Retinal pigment epithelial cell (primary cell): ENCODE data around the gene BBIP1.

Source experiments
- DNase-seq: peaks from one replicate; pipeline ENCODE4 v3.0.0-alpha.2; 2010; ENCODE audit warnings: low read depth
- H3K4me3 ChIP-seq: 2 replicates; pipeline ENCODE4 v1.5.1; 2011; ENCODE audit warnings: mild to moderate bottlenecking, low read length, control low read depth, moderate library complexity
- TF ChIP-seq, protein P1 (sequence below): conservative IDR thresholded peaks from 2 replicates; pipeline ENCODE4 v1.5.1; 2011; ENCODE audit warnings: low read depth, low read length, control low read depth, inconsistent platforms

Gene BBIP1

DNA sequence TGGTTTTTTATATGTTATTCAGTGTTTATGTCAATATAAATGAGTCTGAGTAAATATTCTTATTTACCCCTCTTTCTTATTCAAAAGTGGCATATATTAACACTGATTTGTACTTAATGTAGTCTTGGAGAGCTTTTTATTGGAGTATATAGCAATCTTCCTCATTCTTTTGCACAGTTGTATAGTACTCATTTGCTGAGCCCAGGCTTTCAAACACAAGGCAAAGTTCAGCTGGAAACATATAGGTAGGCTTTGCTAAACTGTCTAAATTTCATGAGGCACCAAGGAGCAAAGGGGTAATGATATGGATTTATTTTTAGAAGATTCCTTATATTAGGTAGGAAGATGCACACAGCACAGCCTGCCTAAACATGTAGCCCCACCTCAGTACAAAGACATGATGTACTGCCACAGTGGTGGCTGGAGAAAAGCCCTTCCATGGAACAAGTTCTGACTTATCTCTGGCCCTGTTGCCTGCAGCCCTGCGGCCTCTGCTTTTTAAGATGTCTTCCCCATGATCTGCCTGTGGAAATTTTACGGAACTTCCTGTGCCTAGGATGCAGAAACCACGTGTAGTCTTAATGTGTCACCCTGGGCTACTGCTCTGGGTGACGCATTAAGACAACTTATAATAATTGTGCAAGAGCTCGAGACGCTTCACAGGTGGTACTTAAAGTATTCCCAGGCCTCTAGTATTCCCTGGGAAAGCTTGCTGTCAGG is 56.9 kb downstream of the BBIP1 start:
- H3K4me3 ChIP-seq, result no peak overlapping the region
- TF ChIP-seq, protein P1, sequence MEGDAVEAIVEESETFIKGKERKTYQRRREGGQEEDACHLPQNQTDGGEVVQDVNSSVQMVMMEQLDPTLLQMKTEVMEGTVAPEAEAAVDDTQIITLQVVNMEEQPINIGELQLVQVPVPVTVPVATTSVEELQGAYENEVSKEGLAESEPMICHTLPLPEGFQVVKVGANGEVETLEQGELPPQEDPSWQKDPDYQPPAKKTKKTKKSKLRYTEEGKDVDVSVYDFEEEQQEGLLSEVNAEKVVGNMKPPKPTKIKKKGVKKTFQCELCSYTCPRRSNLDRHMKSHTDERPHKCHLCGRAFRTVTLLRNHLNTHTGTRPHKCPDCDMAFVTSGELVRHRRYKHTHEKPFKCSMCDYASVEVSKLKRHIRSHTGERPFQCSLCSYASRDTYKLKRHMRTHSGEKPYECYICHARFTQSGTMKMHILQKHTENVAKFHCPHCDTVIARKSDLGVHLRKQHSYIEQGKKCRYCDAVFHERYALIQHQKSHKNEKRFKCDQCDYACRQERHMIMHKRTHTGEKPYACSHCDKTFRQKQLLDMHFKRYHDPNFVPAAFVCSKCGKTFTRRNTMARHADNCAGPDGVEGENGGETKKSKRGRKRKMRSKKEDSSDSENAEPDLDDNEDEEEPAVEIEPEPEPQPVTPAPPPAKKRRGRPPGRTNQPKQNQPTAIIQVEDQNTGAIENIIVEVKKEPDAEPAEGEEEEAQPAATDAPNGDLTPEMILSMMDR, result no peak
- DNase-seq, result no peak

DNA sequence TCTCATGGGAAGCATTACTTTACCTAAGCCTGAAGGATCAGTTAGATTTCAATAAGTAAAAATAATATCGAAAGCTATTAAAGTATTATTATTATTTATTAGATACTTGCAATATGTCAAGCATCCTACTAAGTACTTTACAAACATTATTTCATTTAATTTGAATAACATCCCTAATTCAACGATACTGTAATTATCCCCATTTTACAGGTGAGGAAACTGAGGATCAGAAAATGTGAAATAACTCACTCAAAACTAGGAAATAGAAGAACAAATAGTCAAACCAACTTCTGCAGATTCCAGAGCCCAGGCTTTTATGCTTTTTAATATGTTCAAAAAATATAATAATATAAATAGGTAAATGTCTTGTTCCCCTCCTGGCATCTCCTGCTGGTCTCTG is 57.5 kb downstream of the BBIP1 start:
- TF ChIP-seq, protein P1, result no peak
- no peak overlapping the region for H3K4me3 ChIP-seq
- DNase-seq, result no peak

DNA sequence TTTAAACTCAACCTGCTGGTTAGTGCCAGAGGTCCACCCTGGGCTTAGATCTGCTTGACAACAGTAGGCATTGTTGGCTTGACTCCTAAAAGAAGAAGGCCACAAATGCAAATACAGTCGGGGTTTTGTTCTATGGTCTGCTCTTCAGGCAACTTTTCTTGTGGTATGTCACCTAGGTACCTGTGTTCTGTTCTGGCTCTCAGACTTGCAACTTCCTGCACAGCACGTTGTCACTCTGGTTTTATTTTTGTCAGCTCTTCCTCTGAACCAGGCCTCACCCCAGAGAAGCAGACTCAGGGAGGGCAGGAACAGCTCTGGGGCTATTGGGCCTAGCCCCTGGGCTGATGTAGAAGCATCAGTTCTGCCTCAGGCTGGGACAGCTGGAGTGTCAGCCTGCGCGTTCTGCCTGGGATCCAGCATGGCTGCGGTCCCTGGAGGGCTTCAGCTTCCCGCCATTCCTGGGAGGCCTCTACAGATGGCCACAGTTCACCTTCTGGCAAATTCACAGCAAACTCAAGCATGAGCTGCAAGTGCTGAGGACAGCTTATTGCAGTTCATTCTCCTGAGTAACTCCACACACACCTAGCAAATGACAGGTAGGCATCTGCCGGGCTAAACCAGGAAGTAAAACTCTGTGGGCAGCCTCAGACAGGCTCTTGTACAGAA is 58.3 kb downstream of the BBIP1 start:
- TF ChIP-seq, protein P1, result no peak
- H3K4me3 ChIP-seq, result no peak overlapping the region
- DNase-seq, result no peak

DNA sequence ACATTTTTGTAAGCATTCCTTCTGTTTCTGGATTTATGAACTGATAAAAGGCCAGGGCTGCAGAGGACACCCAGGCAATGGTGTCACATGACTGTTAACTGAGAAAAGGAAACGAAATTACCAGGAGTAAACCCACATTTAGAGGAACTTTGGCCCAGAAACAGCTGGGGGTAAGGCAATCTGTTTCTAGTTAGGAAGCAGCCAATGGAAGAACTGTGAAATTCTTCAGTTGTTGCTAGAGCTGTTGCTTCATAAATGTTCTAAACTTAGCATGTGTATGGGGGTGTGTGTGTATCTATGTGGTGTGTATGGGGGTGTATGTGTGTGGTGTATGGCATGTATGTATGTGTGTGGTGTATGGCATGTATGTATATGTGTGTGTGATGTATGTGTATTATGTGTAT is 59.0 kb downstream of the BBIP1 start:
- TF ChIP-seq, protein P1, result no peak
- no peak for DNase-seq
- H3K4me3 ChIP-seq, result no peak overlapping the region

DNA sequence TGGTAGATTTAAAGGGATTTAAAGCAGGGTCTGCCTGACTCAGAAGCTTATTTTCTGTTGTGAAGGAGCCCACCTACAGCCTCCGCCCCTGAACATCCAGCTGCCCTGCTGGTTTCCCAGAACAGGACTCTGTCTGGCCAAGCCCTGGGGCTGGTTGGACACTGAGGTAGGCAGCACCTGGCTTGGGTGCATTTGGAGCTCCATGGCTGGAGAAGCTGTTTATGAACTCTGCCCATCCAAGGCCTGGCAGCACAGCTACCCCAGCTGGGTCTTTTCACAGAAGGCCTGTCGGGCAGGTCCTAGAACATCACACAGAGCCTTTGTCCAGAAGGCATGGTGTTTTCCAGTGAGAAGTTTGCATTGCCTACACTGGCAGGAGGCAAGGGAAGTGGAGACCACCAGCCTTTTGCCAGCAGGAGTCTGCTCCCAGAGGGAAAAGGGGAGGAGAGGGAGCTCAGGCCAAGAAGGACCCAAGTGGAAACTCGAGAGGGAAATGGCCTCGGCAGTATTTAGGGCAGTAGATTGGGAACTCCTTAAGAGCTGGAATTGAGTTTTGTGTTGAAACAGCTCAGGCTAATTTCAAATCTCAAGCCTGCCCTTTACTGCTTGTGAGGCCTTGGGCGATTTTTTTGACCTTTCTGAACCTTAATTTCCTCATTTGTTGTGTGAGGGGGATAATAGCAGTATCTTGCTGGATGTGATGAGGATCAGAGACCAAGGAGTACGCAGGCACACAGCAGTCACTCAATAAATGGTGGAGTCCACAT is 59.6 kb downstream of the BBIP1 start:
- no peak overlapping the region for H3K4me3 ChIP-seq
- no peak for DNase-seq

DNA sequence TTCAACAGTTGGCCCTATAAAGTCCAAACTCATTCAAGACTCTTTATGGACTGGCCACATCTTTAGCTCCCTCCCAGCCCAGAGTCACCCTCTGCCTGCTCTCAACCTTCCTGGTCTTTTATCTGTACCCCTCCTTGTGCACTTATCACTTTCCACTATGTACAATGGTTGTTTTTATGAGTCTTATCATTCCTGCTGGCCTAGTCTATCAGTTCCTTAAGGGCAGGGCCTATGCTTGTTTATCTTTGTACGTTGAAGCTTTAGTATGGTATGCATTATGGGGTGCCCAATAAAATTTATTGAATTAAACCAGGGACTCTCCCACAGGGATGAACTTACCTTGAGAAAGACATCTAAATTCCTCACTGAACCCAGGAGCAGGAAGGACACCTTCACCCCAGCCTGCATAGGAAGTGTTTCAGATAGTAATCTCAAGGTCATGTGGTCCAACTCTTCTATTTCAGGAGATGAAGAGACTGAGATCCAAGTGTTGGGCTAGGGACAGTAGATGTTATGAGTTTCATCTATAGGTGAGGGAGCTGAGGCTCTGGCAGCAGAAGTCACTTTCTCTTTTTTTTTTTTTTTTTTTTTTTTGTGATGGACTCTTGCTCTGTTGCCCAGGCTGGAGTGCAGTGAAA is 60.6 kb downstream of the BBIP1 start:
- DNase-seq, result no peak
- TF ChIP-seq, protein P1, result no peak
- no peak overlapping the region for H3K4me3 ChIP-seq

More for the DNA sequence above, 59.6 kb downstream of the BBIP1 start:
- TF ChIP-seq, protein P1, result no peak
